ENCODE measurements around the gene RAD52.

The RAD52 gene

DNA sequence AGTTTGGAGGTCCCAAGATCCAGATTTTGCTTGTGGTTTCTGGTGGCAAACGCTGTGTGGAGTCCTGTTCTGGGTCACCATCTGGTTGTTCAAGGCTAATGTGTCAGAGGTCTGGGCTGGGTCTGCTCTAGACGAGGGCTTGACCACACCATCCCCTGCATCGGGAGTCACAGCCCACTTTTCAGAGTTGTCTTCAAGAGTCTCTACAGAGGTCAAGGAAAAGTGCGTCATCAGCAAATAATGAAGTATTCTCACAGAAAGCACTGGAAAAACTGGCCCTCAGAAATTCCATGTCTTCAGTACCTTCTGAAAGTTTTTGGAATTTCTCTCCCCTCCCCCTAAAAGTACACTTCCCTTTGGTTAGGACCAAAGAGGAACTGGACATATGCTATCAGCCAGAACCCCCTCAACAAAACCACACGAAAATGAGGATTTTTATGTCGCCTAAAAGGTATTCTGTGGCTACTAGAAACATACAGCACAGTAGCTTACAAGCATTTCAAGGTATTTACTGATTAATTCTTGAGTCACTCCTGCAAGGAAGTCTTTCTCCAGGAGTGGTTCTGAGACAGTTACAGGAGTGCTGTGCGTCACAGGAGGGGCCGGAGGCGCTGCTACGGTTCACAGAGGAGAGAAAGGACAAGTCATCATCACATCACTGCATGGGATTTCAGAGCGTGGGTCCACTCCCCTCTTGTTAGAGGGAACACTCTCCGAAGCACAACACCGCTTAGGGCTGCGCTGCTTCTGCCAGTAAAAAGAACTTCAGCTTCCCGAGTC, 35.4 kb downstream of the RAD52 start:
- no peak for DNase-seq (ENCODE audit: low spot score)

GRCh38 chr12:912466-913235, 36.8 kb downstream of the RAD52 start:
- DNase-seq (ENCODE audit: low spot score): no peak

- DNase-seq (ENCODE audit: low spot score): no peak
These were observed 38.2 kb downstream of the RAD52 start for GRCh38 chr12:911191-911826.

DNA sequence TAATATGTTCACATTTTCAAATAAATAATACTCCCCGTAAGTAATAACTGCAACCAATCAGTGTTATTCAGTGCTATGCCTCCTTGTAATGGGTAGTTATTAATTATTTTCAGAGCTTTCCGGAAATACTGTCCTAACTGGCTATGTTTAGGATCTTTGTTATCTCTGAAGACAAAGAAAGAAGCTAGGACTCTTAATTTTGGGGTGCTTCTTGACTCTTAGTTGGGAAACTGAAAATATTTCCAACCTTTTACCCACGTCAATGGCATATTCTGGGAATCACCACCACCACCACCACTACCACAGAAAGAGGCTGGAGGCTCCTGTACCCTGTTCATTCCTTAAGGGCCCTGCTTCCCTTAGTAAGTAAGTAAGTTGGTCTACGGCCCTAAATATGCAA, 39.1 kb downstream of the RAD52 start:
- DNase-seq (ENCODE audit: low spot score): no peak

GRCh38 chr12:909861-910260, 39.6 kb downstream of the RAD52 start:
- DNase-seq (ENCODE audit: low spot score): no peak

GRCh38 chr12:907413-908185, 41.9 kb downstream of the RAD52 start:
- DNase-seq (ENCODE audit: low spot score): no peak

DNA sequence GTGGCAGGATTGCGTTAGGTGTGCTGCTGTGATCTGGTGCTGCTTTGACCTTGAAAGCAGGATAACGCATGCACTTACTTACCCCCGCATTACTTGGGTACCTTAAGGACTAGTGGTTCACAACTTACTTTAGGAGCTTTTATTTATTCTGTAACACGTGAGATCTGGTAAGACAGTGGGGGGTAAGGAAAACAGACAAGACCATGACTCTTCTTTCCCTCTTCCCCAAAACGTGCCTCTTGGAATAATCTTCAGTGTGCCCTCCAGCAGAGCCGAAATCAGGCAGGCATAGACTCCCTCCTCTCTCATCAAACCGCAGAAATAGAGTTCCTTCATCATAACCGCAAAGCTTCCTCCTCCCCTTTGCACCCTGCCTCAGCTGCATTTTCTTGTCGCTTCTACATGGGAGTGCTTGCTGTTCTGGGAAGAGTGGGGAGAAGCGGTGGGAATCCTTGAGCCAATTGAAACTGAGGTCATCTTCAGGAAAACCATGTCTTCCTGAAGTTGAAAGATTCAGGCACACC, 43.4 kb downstream of the RAD52 start:
- no peak for DNase-seq (ENCODE audit: low spot score)

DNA sequence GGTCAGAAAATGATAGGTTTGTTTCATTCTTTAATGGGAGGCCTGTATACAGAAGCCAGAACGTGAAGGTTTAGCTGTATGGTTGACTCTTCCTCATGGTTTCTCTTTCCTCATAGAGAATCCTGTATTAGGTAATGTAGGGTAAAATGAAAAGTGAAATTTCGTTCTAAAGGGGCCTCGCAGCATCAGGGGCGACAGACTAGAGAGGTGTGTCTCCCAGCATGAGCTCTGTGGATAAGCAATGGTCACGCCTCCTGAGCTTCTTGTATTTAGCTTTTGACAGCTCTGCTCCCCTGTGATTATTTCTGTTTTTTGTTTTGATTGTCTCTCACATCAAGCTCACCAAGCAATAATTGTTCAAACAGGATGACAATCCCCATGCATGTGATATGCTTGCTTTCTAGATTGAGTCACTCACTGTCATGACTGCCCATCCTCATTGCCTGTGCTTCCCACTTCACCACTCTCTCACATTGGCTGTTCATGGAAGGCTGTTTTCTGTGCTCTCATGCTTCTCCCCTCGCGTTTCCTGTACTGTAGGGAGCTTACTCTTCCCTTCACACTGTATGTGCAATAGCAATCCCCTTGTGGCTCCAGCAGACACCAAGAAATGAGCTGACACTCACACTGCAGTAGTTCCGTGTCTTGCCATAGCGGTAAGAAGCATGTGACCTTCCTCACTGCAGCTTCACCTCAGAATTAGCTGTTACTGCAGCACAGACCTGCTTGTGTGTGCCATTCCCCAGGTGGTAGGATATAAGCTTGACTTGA, 44.0 kb downstream of the RAD52 start:
- no peak for DNase-seq (ENCODE audit: low spot score)

DNA sequence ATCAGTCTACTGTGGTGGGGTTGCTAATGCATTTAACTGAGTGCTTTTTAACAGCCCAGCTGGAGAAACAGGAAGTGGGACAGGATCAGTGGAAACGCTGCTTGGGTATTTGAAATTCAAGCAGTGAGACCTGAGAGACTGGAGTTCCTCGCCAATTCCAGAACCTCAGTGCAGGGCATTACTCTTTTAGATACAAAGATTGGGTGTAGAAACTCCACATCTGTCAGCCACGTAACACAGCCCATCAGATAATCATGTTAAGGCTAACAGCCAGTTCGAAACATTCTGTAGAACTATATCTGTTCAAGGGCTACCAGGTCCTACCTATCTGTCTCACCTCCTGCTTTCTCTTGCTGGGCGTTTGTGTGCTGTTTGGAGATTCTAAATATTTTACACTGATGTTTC, 45.5 kb downstream of the RAD52 start:
- no peak for DNase-seq (ENCODE audit: low spot score)

DNA sequence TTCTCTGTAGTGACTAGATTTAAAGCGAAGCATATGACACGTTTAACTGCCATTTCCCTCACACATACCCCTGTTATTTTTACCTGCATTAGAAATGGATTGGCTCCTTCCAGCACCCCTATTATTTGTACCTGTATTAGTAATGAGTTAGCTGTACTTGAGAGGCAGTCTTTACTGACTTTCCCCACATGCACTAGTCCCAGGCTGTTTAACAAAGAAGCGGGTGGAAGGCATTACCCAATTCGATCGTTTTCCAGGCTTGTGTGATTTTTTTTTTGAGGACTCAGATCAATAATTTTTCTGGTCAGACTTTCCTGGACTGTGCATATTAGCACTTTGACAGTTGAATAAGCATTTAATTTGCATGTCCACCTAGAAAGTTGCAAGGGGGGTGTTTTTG, 46.4 kb downstream of the RAD52 start:
- DNase-seq (ENCODE audit: low spot score): no peak

DNA sequence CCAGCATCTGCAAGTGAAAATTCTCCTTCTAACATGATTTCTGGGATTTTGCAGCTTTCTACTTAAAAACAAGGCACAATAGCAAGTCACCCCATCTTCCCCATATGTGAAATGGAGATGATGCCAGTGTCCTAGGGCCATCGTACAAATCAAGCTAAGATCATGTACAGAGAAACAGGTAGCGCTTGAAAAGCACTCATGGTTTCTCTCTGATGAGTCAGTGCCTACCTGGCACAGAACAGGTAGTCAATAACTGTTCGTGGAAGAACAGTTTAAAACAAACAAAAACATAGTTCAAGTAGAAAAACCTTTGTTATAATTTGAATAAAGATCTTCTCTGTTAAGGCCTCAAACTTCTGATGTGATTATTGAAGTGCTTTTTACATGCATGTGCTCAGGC, 46.9 kb downstream of the RAD52 start:
- no peak for DNase-seq (ENCODE audit: low spot score)

DNA sequence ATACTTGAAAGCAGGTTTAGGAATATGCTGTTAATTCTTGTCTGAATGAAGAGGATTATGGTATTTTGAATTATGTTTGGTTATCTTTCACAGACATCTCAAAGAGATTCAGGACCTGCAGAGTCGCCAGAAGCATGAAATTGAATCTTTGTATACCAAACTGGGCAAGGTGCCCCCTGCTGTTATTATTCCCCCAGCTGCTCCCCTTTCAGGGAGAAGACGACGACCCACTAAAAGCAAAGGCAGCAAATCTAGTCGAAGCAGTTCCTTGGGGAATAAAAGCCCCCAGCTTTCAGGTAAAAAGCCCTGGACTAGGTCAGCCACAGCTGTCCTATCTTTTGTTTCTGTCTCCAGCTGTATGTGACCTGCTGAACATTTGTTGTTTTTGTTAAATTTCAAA, 52.1 kb downstream of the RAD52 start:
- no peak for DNase-seq (ENCODE audit: low spot score)

DNA sequence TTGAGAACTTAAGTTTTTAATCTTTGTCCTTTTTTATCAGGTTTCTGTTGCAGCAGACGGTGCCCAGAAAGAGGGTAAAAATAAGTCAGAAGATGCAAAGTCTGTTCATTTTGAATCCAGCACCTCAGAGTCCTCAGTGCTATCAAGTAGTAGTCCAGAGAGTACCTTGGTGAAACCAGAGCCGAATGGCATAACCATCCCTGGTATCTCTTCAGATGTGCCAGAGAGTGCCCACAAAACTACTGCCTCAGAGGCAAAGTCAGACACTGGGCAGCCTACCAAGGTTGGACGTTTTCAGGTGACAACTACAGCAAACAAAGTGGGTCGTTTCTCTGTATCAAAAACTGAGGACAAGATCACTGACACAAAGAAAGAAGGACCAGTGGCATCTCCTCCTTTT, 53.5 kb downstream of the RAD52 start:
- DNase-seq (ENCODE audit: low spot score): no peak

- no peak for DNase-seq (ENCODE audit: low spot score)
These were observed 55.3 kb downstream of the RAD52 start for GRCh38 chr12:894226-894625.

DNA sequence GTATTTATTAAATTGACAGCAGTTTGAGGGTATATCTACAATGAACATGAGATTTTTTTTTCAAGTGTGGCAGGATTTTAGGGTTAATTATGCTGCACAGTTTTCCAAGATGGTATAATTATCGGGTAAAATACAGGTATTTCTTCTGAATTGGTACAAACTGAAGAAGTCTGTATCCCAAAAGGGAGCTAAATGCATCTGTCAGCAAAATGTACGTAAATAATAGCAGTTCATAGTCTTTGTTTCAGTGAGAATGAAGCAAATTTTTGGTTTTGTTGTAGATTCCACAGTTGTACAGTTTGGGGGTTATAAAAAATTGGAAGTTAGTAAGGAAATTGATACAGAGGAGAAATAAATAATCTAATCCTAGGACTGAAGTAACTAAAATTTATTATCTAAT, 63.3 kb downstream of the RAD52 start:
- no peak for DNase-seq (ENCODE audit: low spot score)

- no peak for DNase-seq (ENCODE audit: low spot score)
These were observed 63.8 kb downstream of the RAD52 start for GRCh38 chr12:885701-886100.

DNA sequence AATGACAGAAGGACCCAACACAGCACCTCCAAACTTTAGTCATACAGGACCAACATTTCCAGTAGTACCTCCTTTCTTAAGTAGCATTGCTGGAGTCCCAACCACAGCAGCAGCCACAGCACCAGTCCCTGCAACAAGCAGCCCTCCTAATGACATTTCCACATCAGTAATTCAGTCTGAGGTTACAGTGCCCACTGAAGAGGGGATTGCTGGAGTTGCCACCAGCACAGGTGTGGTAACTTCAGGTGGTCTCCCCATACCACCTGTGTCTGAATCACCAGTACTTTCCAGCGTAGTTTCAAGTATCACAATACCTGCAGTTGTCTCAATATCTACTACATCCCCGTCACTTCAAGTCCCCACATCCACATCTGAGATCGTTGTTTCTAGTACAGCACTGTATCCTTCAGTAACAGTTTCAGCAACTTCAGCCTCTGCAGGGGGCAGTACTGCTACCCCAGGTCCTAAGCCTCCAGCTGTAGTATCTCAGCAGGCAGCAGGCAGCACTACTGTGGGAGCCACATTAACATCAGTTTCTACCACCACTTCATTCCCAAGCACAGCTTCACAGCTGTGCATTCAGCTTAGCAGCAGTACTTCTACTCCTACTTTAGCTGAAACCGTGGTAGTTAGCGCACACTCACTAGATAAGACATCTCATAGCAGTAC, 64.6 kb downstream of the RAD52 start:
- DNase-seq (ENCODE audit: low spot score): no peak

DNA sequence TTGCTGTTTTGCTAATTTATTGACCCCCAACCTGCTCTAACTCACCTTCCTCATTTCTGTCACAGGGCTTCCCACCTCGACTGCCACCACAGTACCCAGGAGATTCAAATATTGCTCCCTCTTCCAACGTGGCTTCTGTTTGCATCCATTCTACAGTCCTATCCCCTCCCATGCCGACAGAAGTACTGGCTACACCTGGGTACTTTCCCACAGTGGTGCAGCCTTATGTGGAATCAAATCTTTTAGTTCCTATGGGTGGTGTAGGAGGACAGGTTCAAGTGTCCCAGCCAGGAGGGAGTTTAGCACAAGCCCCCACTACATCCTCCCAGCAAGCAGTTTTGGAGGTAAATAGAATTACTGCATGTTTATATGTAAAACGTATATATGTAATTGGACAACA, 68.8 kb downstream of the RAD52 start:
- DNase-seq (ENCODE audit: low spot score): no peak

- DNase-seq (ENCODE audit: low spot score): no peak
These were observed 69.9 kb downstream of the RAD52 start for GRCh38 chr12:879641-880040.

- DNase-seq (ENCODE audit: low spot score): no peak
These were observed 75.5 kb downstream of the RAD52 start for GRCh38 chr12:873954-874353.

GRCh38 chr12:870378-870777, 79.1 kb downstream of the RAD52 start:
- no peak for DNase-seq (ENCODE audit: low spot score)
